SK-N-SH (cell line): ENCODE data around the gene ELP1. TPM values are rescaled to one million over a fixed set of nuclear protein-coding genes. Genes with fewer than 3 reads are reported as not detected.

ENCODE experiments used
- CTCF ChIA-PET: fragments of 300-600, 350-600 bp; formaldehyde crosslinking; extraction: SDS; loops from one replicate; lab custom pipeline; 2021; lab: Yijun Ruan, JAX
- POLR2A ChIA-PET: fragments of 350-600 bp; sonication (Branson Sonifier 250); formaldehyde crosslinking; extraction: SDS; loops from one replicate; lab custom pipeline; 2020; ENCODE audit warnings: antibody characterized with exemption, inconsistent platforms; lab: Yijun Ruan, JAX
- DNase-seq: peaks from one replicate; pipeline ENCODE4 v3.0.0; 2012
- H2AFZ ChIP-seq: fragments of 200-600 bp; sonication (generic); 2 replicates; pipeline ENCODE4 v1.8.1; 2016; ENCODE audit warnings: antibody characterized with exemption, mild to moderate bottlenecking, low read depth
- H3F3A ChIP-seq: fragments of 200-600 bp; sonication (generic); replicated peaks from 2 replicates; pipeline ENCODE3; 2016; ENCODE audit warnings: antibody characterized with exemption, mild to moderate bottlenecking; ENCODE audit not compliant: insufficient read depth
- H3K27ac ChIP-seq, 2 experiments: fragments of 200-500 bp in 1 of 2; fragments of 200-600 bp in 1 of 2; sonication (Bioruptor generic) in 1 of 2; sonication (generic), shearing (Covaris generic) in 1 of 2; 2 replicates each; pipeline versions ENCODE4 v1.5.1 to v1.6.1; 2014 to 2016; ENCODE audit warnings: low read depth in 2 of 2, inconsistent platforms in 1 of 2, low read length in 1 of 2, mild to moderate bottlenecking in 1 of 2, mixed read lengths in 1 of 2
- H3K27me3 ChIP-seq: fragments of 200-600 bp; sonication (generic), shearing (Covaris generic); 2 replicates; pipeline ENCODE4 v1.6.1; 2016; ENCODE audit warnings: mixed run types; ENCODE audit not compliant: insufficient read depth
- H3K36me3 ChIP-seq, 2 experiments: fragments of 200-500 bp in 1 of 2; fragments of 200-600 bp in 1 of 2; sonication (Bioruptor generic) in 1 of 2; sonication (generic) in 1 of 2; replicated peaks in 1 of 2; 2 replicates each; pipeline versions ENCODE3 to v1.5.1; 2014 to 2016; ENCODE audit warnings: low read length in 1 of 2, mild to moderate bottlenecking in 1 of 2; ENCODE audit not compliant: insufficient read depth in 2 of 2, control insufficient read depth in 1 of 2
- H3K4me1 ChIP-seq, 2 experiments: fragments of 200-500 bp in 1 of 2; fragments of 200-600 bp in 1 of 2; sonication (Bioruptor generic) in 1 of 2; sonication (generic), shearing (Covaris generic) in 1 of 2; 2 replicates each; pipeline versions ENCODE4 v1.5.1 to v1.6.1; 2014 to 2016; ENCODE audit warnings: low read depth in 1 of 2, low read length in 1 of 2, mixed run types in 1 of 2; ENCODE audit not compliant: insufficient read depth in 2 of 2, control insufficient read depth in 1 of 2
- H3K4me2 ChIP-seq: fragments of 200-600 bp; sonication (generic), shearing (Covaris generic); 2 replicates; pipeline ENCODE4 v1.6.1; 2017; ENCODE audit warnings: mixed run types
- H3K4me3 ChIP-seq, 2 experiments: fragments of 200-500 bp in 1 of 2; fragments of 200-600 bp in 1 of 2; sonication (Bioruptor generic) in 1 of 2; sonication (generic), shearing (Covaris generic) in 1 of 2; 2 replicates each; pipeline versions ENCODE4 v1.5.1 to v1.8.1; 2014 to 2016; ENCODE audit warnings: low read depth in 2 of 2, inconsistent platforms in 1 of 2, low read length in 1 of 2, mild to moderate bottlenecking in 1 of 2, mixed read lengths in 1 of 2, moderate library complexity in 1 of 2
- H3K79me2 ChIP-seq: fragments of 200-600 bp; sonication (generic); 2 replicates; pipeline ENCODE4 v1.8.1; 2017; ENCODE audit warnings: mild to moderate bottlenecking; ENCODE audit not compliant: insufficient read depth
- H3K9ac ChIP-seq: fragments of 200-600 bp; sonication (generic); 2 replicates; pipeline ENCODE4 v1.6.1; 2017; ENCODE audit warnings: mixed run types
- H3K9me2 ChIP-seq: fragments of 200-600 bp; sonication (generic); 2 replicates; pipeline ENCODE4 v1.6.1; 2017; ENCODE audit warnings: mixed run types
- H3K9me3 ChIP-seq: fragments of 200-600 bp; sonication (generic); 2 replicates; pipeline ENCODE4 v1.6.1; 2017; ENCODE audit warnings: mixed run types, mild to moderate bottlenecking, moderate library complexity
- H4K20me1 ChIP-seq: fragments of 200-600 bp; sonication (generic); 2 replicates; pipeline ENCODE4 v1.6.1; 2017; ENCODE audit warnings: mild to moderate bottlenecking, mixed run types; ENCODE audit not compliant: insufficient read depth
- CHD2 ChIP-seq: fragments of 150-350 bp; IDR thresholded peaks from 2 replicates; pipeline ENCODE4 v1.6.1; 2018; ENCODE audit warnings: low read length; ENCODE audit not compliant: partially characterized antibody
- EP300 ChIP-seq, 2 experiments: IDR thresholded peaks; 2 replicates each; pipeline versions ENCODE4 v1.4.0 to v1.6.1; 2012; ENCODE audit warnings: borderline replicate concordance in 1 of 2, low read depth in 1 of 2, low read length in 1 of 2
- FOSL2 ChIP-seq: IDR thresholded peaks from 2 replicates; pipeline ENCODE4 v1.4.0; 2012; ENCODE audit warnings: low read depth, mild to moderate bottlenecking, moderate library complexity, borderline replicate concordance
- FOXM1 ChIP-seq: IDR thresholded peaks from 2 replicates; pipeline ENCODE4 v1.4.0; 2012; ENCODE audit warnings: low read depth, mild to moderate bottlenecking
- MAX ChIP-seq: IDR thresholded peaks from 2 replicates; pipeline ENCODE4 v1.4.0; 2012; ENCODE audit warnings: low read depth
- NFIC ChIP-seq: IDR thresholded peaks from 2 replicates; pipeline ENCODE4 v1.4.0; 2012; ENCODE audit warnings: borderline replicate concordance
- NRF1 ChIP-seq: IDR thresholded peaks from 2 replicates; pipeline ENCODE4 v1.6.1; 2012; ENCODE audit warnings: low read depth, mild to moderate bottlenecking, low read length
- POLR2AphosphoS5 ChIP-seq: IDR thresholded peaks from 2 replicates; pipeline ENCODE4 v1.6.1; 2012; ENCODE audit warnings: low read depth, low read length
- RCOR1 ChIP-seq: fragments of 150-350 bp; IDR thresholded peaks from 2 replicates; pipeline ENCODE4 v1.6.1; 2017; ENCODE audit warnings: antibody characterized with exemption, low read length
- TEAD4 ChIP-seq: IDR thresholded peaks from 2 replicates; pipeline ENCODE4 v1.4.0; 2012; ENCODE audit warnings: mild to moderate bottlenecking, borderline replicate concordance; ENCODE audit not compliant: insufficient read depth
- YY1 ChIP-seq: IDR thresholded peaks from 2 replicates; pipeline ENCODE4 v1.4.0; 2012; ENCODE audit warnings: low read depth, mild to moderate bottlenecking
- ZBTB33 ChIP-seq: IDR thresholded peaks from 2 replicates; pipeline ENCODE4 v1.4.0; 2012; ENCODE audit warnings: low read depth, borderline replicate concordance
- WGBS: methylation state at CpG from one replicate; pipeline ENCODE4 v1.1.6; 2017; ENCODE audit warnings: low lambda C conversion rate; 5-methylcytosine and 5-hydroxymethylcytosine counted together
- polyA plus RNA-seq, 3 experiments: library from polyadenylated mRNA; depleted of rRNA; stranded (reverse); fragments of >200 nt; gene quantifications; 2 replicates each; pipeline ENCODE4 v1.2.3, GENCODE V29; 2012

Gene ELP1
- polyA plus RNA-seq, 1 of the 3 experiments (the other 2 are of a cell fraction), result 19.1 TPM

- Histone ChIP-seq H3K79me2 (no peaks in the 10 kb centered on the region), H3K9me3 (no peaks in the 10 kb centered on the region), H3F3A (no peaks in the 10 kb centered on the region), H3K9ac (no peak overlapping the region), H3K9me2 (no peaks in the 10 kb centered on the region), H3K36me3 (peaks cover 20 to 42% of the 10 kb centered on the region in 2 experiments), H3K4me2 (no peak overlapping the region), H4K20me1 (no peaks in the 10 kb centered on the region), H3K4me1 (no peaks in the 10 kb centered on the region), H3K27me3 (no peaks in the 10 kb centered on the region), H2AFZ (no peak overlapping the region), H3K4me3 (no peak overlapping the region), H3K27ac (no peak overlapping the region)
- ChIA-PET POLR2A (no interaction called here), CTCF (no interaction called here)
- DNase-seq, result no peak
- TF ChIP-seq RCOR1 (no peak), NFIC (no peak), EP300 (IDR thresholded peaks at IDR 0.05; ENCODE audit: borderline replicate concordance in 1 of 2, low read depth in 1 of 2, low read length in 1 of 2) (no peak), FOSL2 (no peak), FOXM1 (no peak), ZBTB33 (no peak), MAX (no peak), YY1 (no peak)
- WGBS, result 97% methylated on average over 4 of the region's 4 CpGs
These were observed 66.1 kb downstream of the ELP1 start for GRCh38 chr9:108867829-108868228.

- no peak overlapping the region for H3K27ac ChIP-seq
- no peak overlapping the region for H2AFZ ChIP-seq
- H4K20me1 ChIP-seq, result no peaks in the 10 kb centered on the region
- peaks cover 18 to 40% of the 10 kb centered on the region in 2 experiments for H3K36me3 ChIP-seq
- DNase-seq, result no peak
- H3K9ac ChIP-seq, result no peak overlapping the region
- H3K9me3 ChIP-seq, result no peaks in the 10 kb centered on the region
- CTCF ChIA-PET, result interaction anchor here (1.2 kb wide), 1 partner anchor 17 kb away, joined by 3 read pairs; no protein-coding TSS in a partner anchor
- H3K79me2 ChIP-seq, result no peaks in the 10 kb centered on the region
- no peaks in the 10 kb centered on the region for H3F3A ChIP-seq
- no peak overlapping the region for H3K4me3 ChIP-seq
- H3K4me1 ChIP-seq, result no peaks in the 10 kb centered on the region
- TF ChIP-seq FOSL2 (no peak), CHD2 (no peak), POLR2AphosphoS5 (no peak), TEAD4 (no peak), NRF1 (no peak), EP300 (IDR thresholded peaks at IDR 0.05; ENCODE audit: borderline replicate concordance in 1 of 2, low read depth in 1 of 2, low read length in 1 of 2) (no peak)
- no peak overlapping the region for H3K4me2 ChIP-seq
- H3K27me3 ChIP-seq, result no peaks in the 10 kb centered on the region
- no peaks in the 10 kb centered on the region for H3K9me2 ChIP-seq
- POLR2A ChIA-PET, result no interaction called here
These were observed 66.8 kb downstream of the ELP1 start for GRCh38 chr9:108867116-108867515.
